HG03280 (cell line): ENCODE data around the gene HABP4.

Experiments used
- ATAC-seq: cut with Tn5 transposase; IDR thresholded peaks from one replicate; pipeline ENCODE4 v1.9.1; 2021; ENCODE audit warnings: mild to moderate bottlenecking, moderate library complexity; ENCODE audit not compliant: unreplicated experiment

The HABP4 gene, protein sequence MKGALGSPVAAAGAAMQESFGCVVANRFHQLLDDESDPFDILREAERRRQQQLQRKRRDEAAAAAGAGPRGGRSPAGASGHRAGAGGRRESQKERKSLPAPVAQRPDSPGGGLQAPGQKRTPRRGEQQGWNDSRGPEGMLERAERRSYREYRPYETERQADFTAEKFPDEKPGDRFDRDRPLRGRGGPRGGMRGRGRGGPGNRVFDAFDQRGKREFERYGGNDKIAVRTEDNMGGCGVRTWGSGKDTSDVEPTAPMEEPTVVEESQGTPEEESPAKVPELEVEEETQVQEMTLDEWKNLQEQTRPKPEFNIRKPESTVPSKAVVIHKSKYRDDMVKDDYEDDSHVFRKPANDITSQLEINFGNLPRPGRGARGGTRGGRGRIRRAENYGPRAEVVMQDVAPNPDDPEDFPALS

DNA sequence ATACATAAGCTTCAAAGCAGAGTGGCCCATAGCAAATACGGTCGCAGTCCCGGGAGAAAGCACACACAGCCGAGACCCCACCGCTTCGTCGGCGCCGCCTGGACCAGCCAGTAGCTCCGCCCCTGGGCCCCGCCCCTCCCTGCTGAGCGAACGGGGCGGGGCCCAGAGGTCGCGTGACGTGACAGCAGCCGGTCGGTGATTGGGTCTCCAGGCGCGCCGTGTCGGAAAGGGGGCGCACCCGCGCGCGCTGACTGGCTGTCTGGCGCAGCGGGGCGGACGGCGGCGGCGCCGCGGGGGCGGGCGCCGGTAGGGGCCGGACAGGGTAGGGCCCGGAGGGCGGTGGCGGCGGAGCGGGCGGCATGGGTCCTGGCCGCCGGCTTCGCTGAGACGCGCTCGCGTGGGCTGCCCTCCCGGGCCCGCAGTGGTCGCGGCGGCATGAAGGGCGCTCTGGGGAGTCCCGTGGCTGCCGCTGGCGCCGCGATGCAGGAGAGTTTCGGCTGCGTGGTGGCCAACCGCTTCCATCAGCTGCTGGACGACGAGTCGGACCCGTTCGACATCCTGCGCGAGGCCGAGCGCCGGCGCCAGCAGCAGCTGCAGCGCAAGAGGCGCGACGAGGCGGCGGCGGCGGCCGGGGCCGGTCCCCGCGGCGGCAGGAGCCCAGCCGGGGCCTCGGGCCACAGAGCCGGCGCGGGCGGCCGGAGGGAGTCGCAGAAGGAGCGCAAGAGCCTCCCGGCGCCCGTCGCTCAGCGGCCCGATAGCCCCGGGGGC lies at the start of gene HABP4:
Gene HABP4 (plus strand): TSS at position 325 of the 768 bp plus-strand sequence. CDS start 111 bp downstream, at position 436.
- ATAC-seq = peak; percentile 98

DNA sequence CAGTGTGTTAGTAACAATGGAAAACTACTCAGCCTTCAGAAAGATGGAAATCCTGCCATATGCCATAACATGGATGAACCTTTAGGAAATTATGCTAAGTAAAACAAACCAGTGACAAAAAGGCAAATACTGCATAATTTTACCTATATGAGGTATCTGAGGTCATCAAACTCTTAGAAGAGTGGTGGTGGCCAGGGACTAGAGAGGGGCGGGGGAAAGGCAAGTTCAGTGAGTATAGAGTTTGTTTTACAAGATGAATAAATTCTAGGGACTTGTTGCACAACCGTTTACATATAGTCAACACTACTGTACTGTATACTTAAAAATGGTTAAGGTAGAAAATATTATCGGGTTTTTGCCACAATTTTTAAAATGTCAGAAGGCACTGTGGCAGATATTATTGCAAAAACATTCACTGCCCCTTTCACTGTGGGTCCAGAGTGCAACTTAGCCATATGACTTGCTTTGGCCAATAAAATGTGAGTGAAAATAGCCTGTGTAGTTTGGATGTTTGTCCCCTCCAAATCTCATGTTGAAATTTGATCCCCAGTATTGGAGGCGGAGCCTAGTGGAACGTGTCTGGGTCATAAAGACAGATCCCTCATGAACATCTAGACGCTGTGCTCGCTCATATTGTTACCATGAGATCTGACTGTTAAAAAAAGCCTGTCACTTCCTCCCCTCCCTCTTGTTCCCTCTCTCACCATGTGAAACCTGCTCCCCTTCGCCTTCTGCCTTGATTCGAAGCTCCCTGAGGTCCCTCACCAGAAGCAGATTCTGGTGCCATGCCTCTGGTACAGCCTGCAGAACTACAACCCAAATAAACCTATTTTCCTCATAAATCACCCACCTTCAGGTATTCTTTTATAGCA lies 41.3 kb upstream of the HABP4 start:
- ATAC-seq = no peak

GRCh38 chr9:96411129-96411838 lies 38.7 kb upstream of the HABP4 start:
- no peak for ATAC-seq

DNA sequence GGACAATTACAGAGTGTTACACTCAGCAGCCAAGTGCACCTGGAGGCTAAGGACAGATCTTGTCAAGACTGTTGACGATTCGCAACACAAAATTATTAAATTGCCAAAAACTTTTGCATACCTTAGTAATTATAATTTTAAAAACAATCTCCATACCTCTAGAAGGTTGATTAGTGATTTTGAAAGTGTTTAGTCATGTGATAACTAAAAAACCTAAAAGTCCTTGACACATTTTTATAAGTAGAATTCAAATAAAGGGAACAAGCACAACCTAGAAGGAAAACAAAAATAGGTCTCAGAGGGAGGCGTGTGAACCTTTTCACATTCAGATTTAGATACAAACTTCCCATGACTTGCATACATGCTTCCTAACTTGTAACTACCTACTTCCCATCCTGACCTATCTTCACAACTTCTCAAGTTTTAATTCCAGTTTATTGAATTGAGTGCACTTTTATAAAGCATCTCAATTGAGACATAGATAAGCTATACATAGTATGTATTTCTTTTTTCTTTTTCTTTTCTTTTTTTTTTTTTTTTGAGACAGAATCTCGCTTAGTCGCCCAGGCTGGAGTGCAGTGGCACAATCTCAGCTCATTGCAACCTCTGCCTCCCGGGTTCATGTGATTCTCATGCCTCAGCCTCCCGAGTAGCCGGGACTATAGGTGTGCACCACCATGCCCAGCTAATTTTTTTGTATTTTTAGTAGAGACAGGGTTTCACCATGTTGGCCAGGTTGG lies 37.6 kb upstream of the HABP4 start:
- no peak for ATAC-seq

DNA sequence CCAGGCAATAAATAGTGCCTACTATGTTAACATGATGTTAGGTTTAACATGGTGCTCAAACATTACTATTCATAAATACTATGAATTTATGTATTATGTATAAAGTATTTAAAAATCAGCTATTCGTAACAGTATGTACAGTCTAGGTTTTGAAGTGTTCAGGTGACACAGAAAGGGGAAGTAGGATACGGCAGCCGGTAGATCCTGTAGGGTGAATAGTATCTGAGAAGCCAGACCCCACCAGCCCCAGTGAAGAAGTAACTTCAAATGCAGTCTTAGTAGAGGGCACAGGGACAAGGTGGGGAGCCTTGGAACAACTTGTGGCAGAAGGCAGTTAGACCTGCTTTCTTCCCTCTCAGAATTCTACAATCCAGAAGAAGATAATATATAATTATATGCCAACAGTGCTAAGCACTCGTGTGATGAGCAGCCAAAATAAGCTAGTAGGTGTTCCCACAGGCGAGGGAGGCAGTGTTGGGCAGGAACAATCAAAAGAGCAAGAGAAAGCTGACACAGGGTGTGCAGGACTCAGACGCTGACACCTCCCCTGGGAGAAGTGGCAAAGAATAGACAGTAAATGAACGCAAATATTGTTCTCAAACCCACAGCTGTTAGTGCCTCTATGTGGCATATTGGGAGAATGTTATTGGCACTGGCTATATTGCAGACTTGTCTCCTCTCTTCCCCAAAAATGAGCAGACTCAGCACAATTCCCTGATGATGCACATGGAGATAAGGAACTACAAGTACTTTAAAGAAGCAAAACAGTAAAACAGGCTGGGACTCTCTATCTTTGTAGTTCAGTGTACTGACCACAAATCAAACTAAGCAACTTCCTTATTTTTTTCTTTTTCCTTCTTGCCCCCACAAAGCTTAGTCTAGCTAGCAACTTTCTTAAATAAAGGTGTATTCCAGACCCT lies 36.4 kb upstream of the HABP4 start:
- ATAC-seq = no peak

- ATAC-seq = peak; percentile 24
Observed at GRCh38 chr9:96417051-96417586, 32.9 kb upstream of the HABP4 start.

- peak; percentile 0 for ATAC-seq
Observed at GRCh38 chr9:96417661-96418082, 32.3 kb upstream of the HABP4 start.

GRCh38 chr9:96418083-96418919 lies 31.7 kb upstream of the HABP4 start, which contains the start of gene ZNF367:
Gene ZNF367 (minus strand): TSS chr9:96418370. CDS start chr9:96418032, 338 bp downstream.
- peak; percentile 68 for ATAC-seq

- ATAC-seq = peak; percentile 32
Observed at GRCh38 chr9:96418920-96419690, 30.9 kb upstream of the HABP4 start.

- no peak for ATAC-seq
Observed at GRCh38 chr9:96419691-96419969, 30.3 kb upstream of the HABP4 start.

- no peak for ATAC-seq
Observed at GRCh38 chr9:96420468-96421219, 29.3 kb upstream of the HABP4 start.

- ATAC-seq = no peak
Observed at GRCh38 chr9:96423322-96423984, 26.5 kb upstream of the HABP4 start.

GRCh38 chr9:96423985-96424336 lies 26.0 kb upstream of the HABP4 start:
- no peak for ATAC-seq

DNA sequence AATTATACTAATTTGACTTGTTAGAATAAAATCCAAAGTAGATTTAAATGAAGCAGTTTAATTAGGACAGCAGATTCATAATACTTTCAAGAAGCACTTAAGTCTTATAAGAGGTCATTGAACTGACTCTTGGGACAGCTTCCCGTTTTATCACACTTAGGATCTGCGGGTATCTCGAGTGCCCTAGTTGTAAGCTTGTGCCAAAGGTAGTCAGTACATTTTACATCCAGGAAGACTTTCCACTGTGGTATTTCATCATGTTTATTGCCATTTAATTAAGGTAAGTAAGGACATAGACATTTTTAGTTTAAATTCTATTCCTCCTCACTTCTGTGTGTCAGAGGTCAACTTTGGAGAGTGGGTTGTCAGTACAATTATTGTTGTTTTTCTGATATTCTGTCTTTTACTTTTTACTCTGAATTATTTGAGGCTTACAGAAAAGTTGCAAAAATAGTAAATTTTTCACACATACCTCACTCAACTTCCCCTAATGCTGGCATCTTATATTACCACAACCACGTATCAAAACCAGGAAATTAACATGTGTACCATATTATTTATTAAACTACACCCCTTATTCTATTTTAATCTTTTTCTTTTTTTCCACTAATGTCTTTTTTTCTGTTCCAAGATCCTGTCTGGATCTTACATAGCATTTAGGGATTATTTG lies 24.3 kb upstream of the HABP4 start:
- ATAC-seq = no peak

DNA sequence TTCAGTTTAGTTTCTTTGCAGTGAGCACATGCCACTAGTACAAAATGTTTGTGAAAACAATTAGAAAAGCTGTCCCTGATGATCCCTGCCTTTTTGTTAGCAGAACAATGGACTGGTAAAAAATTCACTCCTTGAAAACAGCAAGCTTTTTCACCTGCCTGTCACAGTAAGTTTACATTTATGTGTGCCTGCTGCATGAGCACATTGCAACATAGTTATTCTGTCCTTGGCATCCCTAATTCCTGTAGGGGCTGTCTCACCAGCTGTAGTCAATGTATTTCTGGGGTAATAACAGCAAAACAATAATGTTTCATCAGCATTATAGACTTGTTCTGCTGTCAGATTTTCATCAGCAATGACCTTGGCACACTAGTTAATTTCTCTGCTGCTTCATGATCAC lies 20.2 kb upstream of the HABP4 start:
- ATAC-seq = no peak
